ENCODE measurements around the gene BCL7A. TPM values are rescaled to one million over a fixed set of nuclear protein-coding genes. Genes with fewer than 3 reads are reported as not detected.

Gene BCL7A
- polyA plus RNA-seq, 3 donors = 0.34 to 0.79 (median 0.56) TPM

DNA sequence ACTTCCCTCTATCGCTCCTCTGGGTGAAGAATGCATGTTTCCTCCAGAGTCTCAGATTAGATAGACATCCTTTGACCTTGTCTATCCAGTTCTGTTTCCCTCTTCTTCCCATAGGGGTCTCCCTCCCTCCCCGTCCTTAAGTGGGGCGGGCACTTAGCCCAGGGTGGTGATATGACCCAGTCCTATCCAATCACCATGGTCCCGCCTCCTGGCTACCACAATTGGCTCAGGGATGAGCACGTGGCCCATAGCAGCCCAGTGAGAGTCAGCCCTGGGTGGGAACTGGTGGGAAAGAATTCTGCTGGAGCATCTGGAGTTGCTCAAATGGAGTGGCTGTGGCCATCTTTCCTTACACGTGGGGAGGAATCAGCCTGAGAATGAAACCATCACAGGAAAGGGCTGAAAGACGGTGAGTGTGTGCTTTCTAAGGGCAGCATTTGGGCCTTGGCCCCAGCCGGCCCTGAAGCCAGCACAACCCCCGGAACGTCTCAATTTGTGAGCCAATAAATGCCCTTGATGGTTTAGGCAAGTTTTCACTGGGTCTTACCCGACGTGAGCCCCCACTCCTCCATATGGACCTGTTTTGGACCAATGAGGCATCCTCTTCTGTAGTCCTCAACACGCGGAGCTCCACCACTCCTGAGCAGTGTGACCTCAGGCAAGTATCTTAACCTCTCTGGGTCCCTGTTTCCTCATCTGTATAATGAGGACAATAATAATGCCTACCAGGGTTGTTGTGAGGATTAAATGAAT is 42.5 kb downstream of the BCL7A start:
- Histone ChIP-seq H3K36me3 (replicated peaks in 1 of 2; ENCODE audit: control insufficient read depth in 1 of 2, insufficient read depth in 2 of 2, low read length in 2 of 2) (no peaks in the 10 kb centered on the region), H3K4me1 (ENCODE audit: control insufficient read depth in 1 of 2, insufficient read depth in 2 of 2, low read length in 2 of 2) (peaks cover 27 to 32% of the 10 kb centered on the region in 2 donors), H3K27ac (ENCODE audit: low read depth in 1 of 2, low read length in 2 of 2) (peak overlapping the region in 1 of 2 donors; percentile 52), H3K4me3 (replicated peaks in 1 of 3; ENCODE audit: low read depth in 2 of 3, low read length in 3 of 3) (no peak overlapping the region), H2AFZ (ENCODE audit: insufficient read depth, low read depth, low read length, poor library complexity, severe bottlenecking) (no peak overlapping the region), H3K27me3 (ENCODE audit: control insufficient read depth in 2 of 2, insufficient read depth in 2 of 2, low read length in 2 of 2) (no peaks in the 10 kb centered on the region), H3K9me3 (replicated peaks in 1 of 2; ENCODE audit: control insufficient read depth in 1 of 2, insufficient read depth in 1 of 2, low read length in 2 of 2) (no peaks in the 10 kb centered on the region), H3K4me2 (replicated peaks; ENCODE audit: extremely low read depth, low read length, poor library complexity, severe bottlenecking) (peak overlapping the region; percentile 60), H3K79me2 (ENCODE audit: insufficient read depth, low read length) (no peaks in the 10 kb centered on the region), H4K20me1 (ENCODE audit: insufficient read depth, low read length) (no peaks in the 10 kb centered on the region), H3K9ac (ENCODE audit: insufficient read depth, low read length, poor library complexity, severe bottlenecking) (no peak overlapping the region)
- TF ChIP-seq, protein P1, sequence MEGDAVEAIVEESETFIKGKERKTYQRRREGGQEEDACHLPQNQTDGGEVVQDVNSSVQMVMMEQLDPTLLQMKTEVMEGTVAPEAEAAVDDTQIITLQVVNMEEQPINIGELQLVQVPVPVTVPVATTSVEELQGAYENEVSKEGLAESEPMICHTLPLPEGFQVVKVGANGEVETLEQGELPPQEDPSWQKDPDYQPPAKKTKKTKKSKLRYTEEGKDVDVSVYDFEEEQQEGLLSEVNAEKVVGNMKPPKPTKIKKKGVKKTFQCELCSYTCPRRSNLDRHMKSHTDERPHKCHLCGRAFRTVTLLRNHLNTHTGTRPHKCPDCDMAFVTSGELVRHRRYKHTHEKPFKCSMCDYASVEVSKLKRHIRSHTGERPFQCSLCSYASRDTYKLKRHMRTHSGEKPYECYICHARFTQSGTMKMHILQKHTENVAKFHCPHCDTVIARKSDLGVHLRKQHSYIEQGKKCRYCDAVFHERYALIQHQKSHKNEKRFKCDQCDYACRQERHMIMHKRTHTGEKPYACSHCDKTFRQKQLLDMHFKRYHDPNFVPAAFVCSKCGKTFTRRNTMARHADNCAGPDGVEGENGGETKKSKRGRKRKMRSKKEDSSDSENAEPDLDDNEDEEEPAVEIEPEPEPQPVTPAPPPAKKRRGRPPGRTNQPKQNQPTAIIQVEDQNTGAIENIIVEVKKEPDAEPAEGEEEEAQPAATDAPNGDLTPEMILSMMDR (IDR thresholded peaks at IDR 0.05) = no peak
- peaks cover 36% of the 10 kb centered on the region for H3K4me1 Mint-ChIP-seq
- peaks cover 0 to 15% of the 10 kb centered on the region in 2 donors for H3K36me3 Mint-ChIP-seq
- 68% methylated on average over 6 of the region's 14 CpGs for WGBS (ENCODE audit: insufficient coverage)
- peaks cover 1 to 6% (median 5%) of the 10 kb centered on the region in 3 donors for H3K27me3 Mint-ChIP-seq (ENCODE audit: low read depth in 3 of 3)
- H3K4me3 Mint-ChIP-seq = no peak overlapping the region
- intact Hi-C loops (cut with micrococcal nuclease) = no loop called here
- peak; percentile 35 to 61 (median 60) for DNase-seq
- H3K27ac Mint-ChIP-seq = peak overlapping the region in 4 of 7 donors; percentile 21 to 88 (median 57)
- peaks cover 0 to 1% (median 0%) of the 10 kb centered on the region in 7 donors for H3K9me3 Mint-ChIP-seq

DNA sequence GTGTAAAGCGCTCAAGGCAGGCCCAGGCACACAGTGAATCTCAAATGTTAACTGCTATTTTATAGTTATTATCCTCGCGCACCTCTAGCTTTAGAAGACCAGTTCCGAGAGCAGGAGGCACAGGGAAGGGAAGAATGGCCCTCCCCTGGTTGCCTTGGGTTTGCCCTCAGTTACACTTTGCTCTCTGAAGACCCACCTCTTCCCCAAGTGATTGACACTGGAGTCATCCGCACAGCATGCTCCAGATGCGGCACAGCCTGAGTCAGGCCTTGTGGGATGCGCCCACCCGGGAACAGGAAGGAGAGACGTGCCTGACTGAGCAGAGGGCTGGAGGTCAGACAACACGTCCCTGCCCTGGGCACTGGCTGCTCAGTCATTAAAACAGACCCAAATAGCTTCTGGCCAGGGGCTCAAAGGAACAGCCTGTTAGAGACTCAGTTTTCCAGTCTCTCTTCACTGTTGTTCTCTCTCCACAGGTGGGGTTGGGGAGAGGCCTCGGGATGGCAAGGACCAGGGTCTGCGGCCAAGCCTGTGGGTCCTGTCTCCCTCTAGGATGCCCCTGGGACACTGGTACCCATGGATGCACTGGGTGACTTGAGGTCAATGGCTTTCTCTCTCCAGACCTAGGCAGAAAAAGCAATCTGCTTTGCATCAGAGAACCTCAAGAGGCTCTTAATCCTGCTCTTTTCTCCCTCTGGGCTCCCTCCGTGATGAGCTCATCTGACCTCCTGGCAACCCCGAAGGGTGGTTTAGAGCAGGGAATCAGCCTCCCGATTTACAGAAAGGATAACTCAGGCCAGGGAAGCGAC is 43.3 kb downstream of the BCL7A start:
- no peak for DNase-seq
- peaks cover 0 to 2% (median 0%) of the 10 kb centered on the region in 7 donors for H3K9me3 Mint-ChIP-seq
- no peak overlapping the region for H3K4me2 ChIP-seq (replicated peaks; ENCODE audit: extremely low read depth, low read length, poor library complexity, severe bottlenecking)

More for the DNA sequence above, 43.3 kb downstream of the BCL7A start:
- H3K4me1 Mint-ChIP-seq = peaks cover 36% of the 10 kb centered on the region
- H3K27me3 ChIP-seq (ENCODE audit: control insufficient read depth in 2 of 2, insufficient read depth in 2 of 2, low read length in 2 of 2) = no peaks in the 10 kb centered on the region
- no peaks in the 10 kb centered on the region for H4K20me1 ChIP-seq (ENCODE audit: insufficient read depth, low read length)
- H3K9me3 ChIP-seq (replicated peaks in 1 of 2; ENCODE audit: control insufficient read depth in 1 of 2, insufficient read depth in 1 of 2, low read length in 2 of 2) = no peaks in the 10 kb centered on the region
- H3K4me1 ChIP-seq (ENCODE audit: control insufficient read depth in 1 of 2, insufficient read depth in 2 of 2, low read length in 2 of 2) = peaks cover 27 to 32% of the 10 kb centered on the region in 2 donors
- intact Hi-C loops (cut with micrococcal nuclease) = no loop called here
- H3K27ac Mint-ChIP-seq = peak overlapping the region in 3 of 7 donors; percentile 16 to 72 (median 66)
- no peak overlapping the region for H2AFZ ChIP-seq (ENCODE audit: insufficient read depth, low read depth, low read length, poor library complexity, severe bottlenecking)
- peaks cover 0 to 9% of the 10 kb centered on the region in 2 donors for H3K36me3 Mint-ChIP-seq
- 71% methylated on average over 14 of the region's 16 CpGs for WGBS (ENCODE audit: insufficient coverage)
- no peaks in the 10 kb centered on the region for H3K36me3 ChIP-seq (replicated peaks in 1 of 2; ENCODE audit: control insufficient read depth in 1 of 2, insufficient read depth in 2 of 2, low read length in 2 of 2)
- H3K27me3 Mint-ChIP-seq (ENCODE audit: low read depth in 3 of 3) = peaks cover 1 to 6% (median 5%) of the 10 kb centered on the region in 3 donors
- no peak overlapping the region for H3K9ac ChIP-seq (ENCODE audit: insufficient read depth, low read length, poor library complexity, severe bottlenecking)
- no peak overlapping the region for H3K27ac ChIP-seq (ENCODE audit: low read depth in 1 of 2, low read length in 2 of 2)
- TF ChIP-seq, protein P1 (IDR thresholded peaks at IDR 0.05) = no peak
- no peak overlapping the region for H3K4me3 Mint-ChIP-seq
- H3K79me2 ChIP-seq (ENCODE audit: insufficient read depth, low read length) = no peaks in the 10 kb centered on the region
- H3K4me3 ChIP-seq (replicated peaks in 1 of 3; ENCODE audit: low read depth in 2 of 3, low read length in 3 of 3) = no peak overlapping the region

Data from CD14-positive monocyte (primary cell).